ENCODE results near the gene HOXD8.

The HOXD8 gene

DNA sequence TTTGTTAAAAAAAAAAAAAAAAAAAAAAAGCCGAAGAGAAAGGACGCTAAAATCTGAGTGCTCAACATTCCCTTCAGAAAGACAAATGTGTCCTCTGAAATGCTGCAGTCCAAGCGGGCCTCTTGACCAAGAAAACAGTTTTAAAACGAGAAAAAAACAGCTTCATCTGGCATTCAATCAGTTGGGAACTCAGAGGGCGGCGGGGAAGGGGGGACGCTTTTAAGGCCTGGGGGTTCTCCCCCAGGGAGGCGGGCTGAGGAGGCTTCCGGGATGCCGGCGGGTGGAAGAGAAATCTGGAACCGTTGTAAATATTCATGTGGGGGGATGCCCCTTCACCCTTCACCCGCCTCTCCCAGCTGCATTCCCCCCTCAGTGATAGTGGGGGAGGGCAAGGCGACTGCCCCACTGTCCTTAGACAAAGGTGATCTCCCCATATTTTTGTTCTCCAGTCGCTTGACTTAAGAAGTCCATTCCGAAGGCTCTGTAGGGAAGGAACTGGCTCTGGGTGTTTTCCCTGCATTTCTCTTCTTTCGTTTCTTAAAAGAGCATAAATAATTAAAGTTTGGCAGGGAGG lies 25.7 kb upstream of the HOXD8 start:
- no peak for DNase-seq

DNA sequence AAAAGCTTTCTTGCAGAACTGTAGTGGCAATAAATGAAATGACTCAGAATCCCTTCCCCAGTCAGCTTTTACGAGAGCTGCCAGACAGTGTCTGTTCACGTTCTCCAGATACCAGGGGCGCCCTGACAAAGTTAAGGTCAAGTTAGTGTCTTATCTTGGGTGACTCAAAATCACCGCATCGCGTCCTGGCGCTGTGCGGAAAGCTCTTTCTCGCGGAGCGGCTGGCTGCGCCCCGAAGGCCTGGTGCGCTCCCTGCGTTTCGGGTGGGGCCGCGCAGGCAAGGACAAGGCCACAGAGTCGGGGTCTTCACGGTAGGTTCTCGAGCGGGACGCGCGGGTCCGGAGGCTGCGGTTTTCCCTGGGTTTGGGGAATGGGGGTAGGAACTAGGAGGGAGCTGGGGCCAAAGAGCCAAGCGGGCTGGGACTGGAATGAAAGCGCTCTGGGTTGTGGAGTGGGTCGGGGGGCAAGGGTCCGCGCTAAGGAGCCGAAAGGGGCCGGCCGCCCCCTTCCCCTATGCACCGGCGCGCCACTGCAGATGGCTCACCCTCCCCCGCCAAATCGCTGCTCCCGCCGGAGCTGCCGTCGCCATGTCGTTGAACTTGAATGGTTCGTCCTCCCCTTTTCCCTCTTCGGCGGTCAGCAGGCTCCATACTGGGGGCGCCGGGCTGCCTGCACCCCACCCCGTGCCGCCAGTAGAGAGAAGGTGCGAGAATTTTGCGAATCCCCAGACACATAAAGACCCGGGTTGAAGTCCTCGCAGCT lies 25.0 kb upstream of the HOXD8 start:
- DNase-seq = no peak

DNA sequence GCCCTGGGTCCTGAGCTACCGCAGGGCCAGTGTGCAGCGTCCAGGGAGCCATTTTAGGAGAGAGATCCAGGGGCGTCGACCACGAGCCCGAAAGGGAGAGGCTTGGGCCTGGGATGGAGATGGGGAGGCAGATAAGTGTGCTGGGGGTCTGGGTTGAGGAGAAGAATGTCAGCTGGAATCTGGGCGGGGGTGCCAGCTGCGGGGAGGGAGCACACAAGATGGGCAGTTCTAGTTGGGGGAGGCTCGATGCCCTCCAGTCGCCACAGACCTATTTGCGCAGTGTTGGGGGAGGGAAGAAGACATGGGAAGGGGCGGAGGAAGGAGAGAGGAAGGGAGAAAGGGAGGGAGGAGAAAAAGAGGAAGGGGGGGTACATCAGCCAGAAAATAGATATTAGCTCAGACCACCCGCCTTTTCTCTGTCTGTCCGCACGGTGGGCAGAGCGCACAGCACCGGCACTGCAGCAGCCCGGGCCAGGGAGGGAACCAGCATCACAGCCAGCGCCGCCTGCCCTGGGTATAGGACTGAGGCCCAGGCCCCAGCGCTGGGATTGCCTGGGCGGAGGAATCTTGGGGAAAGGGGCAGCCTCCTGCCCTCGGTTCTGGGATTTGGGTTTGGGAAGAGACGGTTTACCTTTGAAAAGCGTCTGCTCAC lies 24.3 kb upstream of the HOXD8 start:
- DNase-seq = no peak

DNA sequence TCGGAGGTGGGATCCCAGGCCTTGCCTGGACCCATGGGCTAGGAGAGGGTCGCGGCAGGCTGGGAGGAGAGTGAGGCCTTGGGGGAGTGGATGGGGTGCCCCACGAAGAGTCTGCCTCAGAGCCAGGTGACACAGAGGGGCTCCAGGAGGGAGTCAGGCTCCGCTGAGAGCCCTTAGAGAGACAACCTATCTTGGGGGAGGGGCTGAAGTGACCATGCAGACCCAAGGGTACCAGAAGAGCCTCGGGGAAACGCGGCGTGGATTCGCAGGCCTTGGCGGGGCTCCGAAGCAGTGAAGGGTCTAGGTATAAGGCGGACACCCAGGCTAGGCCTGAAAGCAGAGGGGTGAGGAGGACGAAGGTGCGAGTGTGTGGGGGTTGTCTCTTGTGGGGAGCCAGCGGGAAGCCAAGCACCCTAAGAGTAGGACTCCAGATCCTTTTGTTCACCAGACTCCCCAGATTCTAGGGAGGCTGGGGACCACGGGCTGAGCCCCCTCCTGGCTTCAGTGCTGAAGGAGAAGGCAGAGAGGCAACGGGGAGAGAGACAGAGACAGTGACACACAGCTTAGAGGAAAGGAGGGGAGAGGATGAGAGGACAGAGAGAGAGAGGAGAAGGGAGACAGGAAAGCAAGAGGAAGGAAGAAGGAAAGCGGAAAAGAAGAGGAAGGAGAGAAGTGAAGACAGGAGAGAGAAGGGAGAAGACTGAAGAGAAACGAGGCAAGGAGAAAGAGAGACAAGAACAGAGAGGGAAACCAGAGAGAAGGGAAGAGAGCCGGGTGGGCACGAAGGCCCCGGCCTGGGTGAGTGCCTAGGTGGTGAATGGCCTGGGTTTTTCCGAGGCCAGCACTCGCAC lies 23.6 kb upstream of the HOXD8 start:
- no peak for DNase-seq

DNA sequence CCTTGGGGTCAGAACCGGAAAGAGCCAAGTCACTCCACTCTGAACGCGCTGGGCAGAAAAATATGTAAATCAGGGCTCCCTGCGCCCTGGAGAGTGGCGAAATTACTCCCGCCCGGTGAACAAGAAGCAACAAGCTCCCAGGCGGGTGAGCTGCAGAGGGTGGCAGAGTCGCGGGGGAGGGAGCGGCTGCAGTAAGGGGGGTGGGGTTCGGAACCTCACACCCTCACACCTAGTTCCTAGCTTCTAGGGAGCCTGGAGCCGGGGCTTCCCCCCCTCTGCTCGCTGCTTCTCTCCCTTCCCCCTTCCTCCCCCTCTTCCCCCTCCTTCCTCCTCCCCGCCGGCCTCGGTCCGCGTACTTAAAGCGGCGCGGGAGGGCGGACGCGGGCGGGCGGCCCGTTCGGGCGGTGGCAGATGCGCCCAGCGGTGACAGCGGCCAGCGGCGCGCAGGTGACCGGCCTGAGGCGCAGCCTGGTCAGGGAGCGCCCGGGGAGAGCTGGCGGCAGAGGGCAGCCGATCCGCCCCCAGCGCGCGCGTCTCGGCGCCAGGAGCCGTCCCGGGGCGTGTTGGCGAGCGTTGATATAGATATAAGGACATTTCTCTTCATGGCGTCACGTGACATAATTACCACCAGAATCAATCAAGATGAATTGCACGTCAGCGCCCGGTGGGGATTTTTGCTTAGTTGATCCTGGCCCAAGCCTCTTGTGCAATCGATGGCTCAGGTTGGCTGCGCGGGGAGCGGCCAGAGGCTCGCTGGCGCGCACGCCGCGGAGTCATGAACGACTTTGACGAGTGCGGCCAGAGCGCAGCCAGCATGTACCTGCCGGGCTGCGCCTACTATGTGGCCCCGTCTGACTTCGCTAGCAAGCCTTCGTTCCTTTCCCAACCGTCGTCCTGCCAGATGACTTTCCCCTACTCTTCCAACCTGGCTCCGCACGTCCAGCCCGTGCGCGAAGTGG lies 22.6 kb upstream of the HOXD8 start, which contains the start of gene HOXD11:
Gene HOXD11, plus strand, starts transcription at position 700 of the 959 bp plus-strand sequence. Its CDS starts 76 bp downstream, at position 776.
- no peak for DNase-seq

DNA sequence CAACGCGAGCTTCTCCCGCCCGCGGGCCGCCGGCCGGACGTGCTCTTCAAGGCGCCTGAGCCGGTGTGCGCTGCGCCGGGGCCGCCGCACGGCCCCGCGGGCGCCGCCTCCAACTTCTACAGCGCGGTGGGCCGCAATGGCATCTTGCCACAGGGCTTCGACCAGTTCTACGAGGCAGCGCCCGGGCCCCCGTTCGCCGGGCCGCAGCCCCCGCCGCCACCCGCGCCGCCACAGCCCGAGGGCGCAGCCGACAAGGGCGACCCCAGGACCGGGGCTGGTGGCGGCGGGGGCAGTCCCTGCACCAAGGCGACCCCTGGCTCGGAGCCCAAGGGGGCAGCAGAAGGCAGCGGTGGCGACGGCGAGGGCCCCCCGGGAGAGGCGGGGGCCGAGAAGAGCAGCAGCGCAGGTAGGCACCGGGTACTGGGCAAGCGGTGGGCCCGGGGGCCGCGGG lies 21.7 kb upstream of the HOXD8 start:
- DNase-seq = no peak

DNA sequence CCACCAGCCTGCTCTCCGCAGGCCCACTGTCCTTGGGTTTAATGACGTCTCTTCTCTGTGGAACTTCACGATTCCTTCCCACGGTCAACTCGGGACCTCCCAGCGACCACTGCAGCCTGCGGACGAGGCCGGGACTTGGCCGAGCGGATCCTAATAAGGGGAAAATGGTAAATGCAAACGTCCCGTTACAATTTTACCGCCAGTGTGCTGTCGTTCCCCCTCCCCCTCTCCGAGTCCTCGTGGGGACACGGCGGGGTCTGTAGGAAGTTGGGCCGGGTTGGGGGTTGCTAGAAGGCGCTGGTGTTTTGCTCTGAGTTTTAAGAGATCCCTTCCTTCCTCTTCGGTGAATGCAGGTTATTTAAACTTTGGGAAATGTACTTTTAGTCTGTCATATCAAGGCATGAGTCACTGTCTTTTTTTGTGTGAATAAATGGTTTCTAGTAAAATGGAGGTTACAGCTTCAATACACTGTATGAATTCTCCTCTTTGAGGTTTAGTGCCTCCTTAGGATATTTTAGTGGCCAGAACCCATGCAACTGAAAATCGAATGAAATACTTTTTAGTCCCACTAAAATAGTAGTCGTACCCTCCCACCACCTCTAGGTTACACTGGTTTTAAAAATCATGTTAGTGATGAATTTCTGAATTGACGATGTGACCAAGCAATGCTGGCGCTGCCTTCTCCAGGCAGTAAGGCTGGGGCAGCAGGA lies 20.2 kb upstream of the HOXD8 start:
- no peak for DNase-seq

DNA sequence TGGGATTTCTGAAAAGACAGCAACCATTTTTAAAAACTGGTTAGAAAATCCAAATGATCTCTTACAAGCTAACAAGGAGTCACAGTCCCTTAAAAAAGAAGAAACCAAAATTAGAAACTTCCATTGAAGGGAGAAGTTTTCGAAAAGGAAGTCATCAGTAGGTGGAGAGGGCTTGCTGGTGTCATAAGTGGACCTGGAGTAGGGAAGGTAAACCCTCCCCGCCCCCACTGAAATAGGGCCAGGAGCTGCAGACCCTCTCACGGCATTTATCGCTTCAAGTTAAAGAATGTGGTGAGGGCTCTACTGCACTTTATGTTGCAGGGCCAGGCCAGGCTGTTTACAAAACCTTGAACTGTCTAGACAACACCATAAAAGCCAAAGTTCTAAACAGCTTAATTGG lies 19.6 kb upstream of the HOXD8 start:
- DNase-seq = no peak

DNA sequence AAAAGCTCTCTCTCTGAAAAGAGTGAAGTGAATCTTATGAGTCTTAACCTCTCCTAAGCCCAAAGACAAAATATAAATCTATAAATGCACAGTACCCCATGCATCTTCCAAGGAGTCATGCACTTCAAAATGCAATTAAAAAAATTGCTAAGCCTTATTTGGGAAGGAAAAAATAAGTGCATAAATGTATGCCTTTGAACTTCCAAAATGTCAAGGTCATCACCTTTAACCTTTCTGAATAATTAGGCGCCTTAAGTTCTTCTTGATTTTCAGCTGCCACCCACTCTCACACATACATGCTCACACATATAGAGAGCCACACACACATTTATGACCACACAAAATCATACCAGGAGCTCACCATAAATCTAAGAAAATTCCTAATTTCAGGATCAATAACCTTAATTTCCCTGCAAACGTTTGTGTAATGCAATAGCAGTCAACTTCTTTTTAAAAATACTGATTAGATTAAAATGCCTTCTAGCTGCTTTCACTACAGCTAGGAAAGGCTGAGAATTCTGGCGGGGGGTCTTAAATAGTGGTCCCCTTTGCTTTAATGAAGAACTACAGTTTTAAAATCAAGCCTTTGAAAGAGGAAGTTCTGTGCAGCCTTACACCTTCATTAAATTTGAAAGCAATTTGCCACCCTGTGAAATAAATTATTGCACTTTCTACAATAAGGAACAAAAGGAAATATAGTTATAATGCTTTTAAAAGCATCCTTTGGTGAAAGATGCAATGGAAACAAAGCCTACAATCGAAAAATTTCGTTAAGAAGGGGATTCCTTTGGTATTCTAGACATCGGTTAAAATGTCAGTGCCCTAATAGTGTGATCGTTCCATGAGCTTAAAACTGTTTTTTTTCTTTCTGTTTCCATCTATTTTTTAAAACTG lies 18.8 kb upstream of the HOXD8 start:
- no peak for DNase-seq

DNA sequence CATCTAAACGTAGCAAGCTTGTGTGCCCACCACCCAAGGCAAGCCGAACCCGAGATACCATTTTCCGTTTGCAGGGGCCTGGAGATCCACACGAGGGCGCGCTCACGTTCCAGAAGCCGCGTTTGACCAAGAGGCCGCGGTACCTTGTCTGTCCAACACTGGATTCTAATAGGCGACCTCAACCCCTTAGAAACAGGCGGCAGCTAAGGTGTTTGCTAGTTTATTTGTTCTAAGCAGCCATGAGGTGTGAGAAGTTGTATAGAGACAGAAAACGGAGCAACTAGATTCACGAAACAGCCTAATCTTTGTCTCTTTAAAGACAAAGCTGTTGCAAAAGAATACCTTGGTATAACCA lies 18.2 kb upstream of the HOXD8 start:
- DNase-seq = no peak

DNA sequence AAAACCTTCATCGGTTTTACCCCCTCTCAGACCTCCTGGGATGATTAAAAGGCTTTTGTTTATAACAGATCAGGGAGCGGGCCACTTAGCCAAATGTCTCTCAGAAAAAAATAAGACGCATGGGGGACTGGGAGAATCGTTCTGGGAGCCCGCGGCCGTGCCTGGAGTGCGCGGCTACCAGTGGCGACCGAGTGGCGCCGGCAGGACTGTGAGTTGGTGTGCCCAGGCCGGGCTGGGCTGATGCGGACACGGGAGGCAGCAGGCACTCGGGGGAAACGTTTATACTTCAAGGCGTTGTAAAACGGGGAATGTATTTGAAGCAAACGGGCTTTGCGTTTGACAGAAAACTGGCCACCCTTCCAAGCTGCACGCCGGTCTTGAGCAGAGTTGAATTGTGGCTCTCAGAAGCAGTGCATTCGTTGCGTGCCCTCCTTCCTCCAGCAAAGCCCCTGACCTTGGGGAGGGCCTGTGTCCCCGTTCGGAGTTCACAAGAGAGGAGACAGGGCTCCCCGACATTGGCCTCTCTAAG lies 17.6 kb upstream of the HOXD8 start:
- no peak for DNase-seq

DNA sequence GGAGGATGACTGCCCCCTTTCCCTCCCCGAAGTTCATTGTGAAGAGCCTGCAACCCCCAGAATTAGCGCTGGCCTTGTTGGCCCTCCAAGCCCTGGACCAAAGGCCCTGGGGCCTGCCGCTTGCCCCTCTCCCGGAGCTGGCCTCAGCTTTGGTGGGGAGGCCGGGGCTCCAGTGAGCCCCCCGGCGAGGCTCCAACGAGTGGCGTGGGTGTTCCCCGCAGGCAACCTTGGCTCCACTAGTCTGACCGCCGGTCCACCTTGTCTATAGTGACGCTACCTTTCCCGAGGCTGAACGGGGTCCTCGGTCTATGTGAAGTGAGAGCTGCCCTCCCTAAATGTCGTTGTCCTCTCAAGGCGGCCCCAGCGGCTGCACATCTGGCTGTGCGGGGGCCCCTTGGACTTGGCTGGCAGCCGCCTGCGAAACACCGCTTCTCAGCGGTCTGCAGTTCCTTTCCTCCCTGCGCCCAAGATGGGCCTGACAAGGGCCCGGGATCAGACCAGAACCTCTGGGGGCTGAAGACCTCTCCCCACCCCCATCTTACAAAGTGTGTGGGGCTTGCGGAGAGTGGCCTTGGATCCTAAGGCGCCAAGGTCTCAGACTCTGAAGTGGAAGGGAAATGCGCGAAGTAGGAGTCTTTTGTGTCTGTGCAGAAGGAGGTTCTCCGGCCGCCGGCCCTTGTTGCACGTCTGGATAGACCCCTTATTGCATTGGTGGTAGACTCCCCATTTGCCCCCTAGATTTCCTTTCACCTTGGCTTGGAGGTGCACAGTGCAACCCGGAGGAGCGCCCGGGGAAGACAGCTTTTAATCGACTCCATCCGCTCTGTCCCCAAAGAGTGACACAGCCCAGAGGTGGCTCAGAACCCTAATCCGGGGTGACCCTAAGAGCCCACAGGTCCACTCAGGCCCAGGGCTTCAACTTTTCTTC lies 16.9 kb upstream of the HOXD8 start:
- DNase-seq = no peak

DNA sequence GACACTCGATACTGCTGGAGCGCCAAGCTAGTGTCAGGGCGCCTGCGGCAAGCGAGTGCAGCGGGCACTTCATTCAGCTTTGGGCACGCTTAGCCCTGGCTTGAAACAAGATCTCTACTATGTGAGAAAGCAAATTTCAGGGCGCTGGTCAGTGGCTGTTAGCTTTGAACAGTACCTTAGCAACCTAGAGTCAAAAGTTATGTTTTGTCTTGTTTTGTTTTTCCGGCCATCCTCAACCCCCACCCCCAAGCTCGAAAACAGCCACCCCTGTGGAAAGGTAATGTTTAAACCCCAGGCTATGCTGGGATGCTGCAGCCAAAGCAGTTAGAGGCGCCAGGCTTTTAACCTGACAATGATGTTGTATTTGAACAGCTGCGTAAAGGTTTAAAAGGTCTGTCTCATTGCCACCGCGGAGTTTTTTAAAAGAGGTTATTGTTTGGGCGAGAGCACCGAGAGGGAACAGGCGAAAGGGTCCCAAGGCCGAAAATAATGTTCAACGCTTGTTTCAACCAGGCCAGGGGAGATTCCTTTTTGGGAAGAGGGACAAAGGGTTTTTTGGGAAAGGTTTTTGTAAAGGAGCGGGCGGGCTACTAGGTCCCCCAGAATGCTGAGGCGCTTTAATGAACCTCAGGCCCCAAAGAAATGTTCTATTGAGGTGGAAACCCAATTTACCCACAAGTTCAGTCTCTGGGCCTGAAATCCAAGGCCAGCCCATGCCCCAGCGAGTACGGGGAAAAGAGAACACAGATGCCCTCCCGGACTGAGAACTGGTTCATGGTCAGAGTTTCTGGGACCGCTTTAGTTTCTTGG lies 15.2 kb upstream of the HOXD8 start:
- no peak for DNase-seq

DNA sequence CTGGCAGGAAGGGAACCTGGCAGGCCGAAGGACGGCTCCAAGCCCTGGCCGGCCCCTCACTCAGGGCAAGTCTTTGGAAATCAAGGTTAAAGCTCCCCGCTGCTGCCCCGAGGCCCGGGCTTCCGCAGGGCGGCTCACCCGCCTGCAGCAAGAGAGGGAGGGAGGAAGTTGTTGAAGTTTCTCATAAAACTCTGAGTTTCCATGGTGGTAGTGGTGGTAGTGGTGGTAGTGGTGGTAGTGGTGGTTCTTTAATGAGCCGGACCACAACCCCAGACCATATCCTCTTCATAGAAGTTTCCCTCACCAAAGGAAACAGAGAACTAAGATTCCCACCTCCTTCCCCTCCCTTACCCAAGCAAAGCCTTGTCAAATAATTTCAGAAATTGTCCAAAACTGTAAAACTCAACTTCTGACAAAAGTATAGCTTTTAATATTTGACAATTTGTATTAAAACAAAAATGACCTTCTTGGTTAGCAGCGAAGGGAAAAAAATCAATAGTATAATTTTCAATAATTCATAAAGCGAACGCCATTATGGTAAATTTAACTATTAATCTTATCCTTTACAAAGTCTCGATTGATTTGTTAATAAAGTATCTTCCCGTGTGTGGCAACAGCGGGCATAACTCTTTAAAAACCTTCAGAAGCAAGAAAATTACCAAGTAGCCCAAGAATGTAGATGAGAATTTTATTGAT lies 14.4 kb upstream of the HOXD8 start:
- DNase-seq = no peak

DNA sequence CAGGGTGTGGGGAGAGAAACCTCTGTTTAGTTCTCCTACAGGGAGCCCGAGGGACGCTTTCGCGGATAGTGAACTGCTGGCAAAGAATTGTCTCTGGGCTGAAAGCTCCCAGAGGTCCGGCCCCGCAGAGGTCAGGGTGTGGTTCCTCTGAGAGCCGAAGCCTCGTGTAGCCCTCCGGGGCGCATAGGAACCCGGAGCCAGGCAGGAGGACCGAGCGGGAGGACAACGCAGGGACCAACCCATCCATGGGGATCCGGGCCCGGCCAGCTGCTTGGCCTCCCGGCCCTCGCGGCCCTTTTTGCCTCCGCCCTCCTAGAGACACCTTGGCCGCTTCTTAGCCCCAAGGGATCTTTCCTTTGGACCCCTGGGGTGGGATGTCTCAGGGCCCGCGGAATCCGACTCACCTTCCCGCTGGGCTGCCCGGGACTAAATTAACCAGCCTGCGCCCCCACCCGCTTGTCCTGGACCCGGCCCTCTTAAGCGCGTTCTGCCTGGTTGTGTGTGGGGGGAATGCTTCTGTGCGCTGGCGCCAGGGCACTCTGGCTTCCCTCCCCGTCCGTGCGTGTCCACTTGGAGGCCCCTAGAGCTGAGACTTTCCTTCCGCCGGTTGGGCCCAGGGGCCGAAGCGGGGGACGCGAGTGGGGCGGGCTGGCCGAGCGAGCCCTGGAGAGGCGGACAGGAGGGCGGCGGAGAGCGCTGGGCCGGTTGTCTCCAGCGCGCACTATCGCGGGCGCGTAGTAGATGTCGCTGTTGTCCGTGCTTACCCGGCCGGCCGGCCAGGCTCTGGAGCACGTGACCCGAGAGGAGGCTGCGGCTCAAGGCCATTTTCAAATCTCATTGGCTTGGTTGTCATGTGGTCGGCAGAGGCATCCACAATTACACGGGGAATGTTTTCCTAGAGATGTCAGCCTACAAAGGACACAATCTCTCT lies 13.4 kb upstream of the HOXD8 start, which contains the start of gene HOXD10:
Gene HOXD10, plus strand, starts transcription at position 896 of the 931 bp plus-strand sequence. CDS start 56 bp downstream, outside the sequence.
- DNase-seq = no peak

Data from activated CD4-positive, CD25-positive, alpha-beta regulatory T cell treated with anti-CD3 and anti-CD28 coated beads, Interleukin-2, amount 50 U/mL, for 72 hours (primary cell).